Measurements from ENCODE around the gene PPP1R9B.

PPP1R9B gene

GRCh38 chr17:50117202-50118051, 33.0 kb downstream of the PPP1R9B start:
- TF ChIP-seq Cebpa-rat (IDR thresholded peaks at IDR 0.05) = no peak
- H3K4me1 ChIP-seq = peaks cover 11% of the 10 kb centered on the region
- H3K36me3 ChIP-seq = no peaks in the 10 kb centered on the region
- H3K4me3 ChIP-seq = peak overlapping the region; percentile 54
- peak overlapping the region; percentile 67 for H3K9ac ChIP-seq
- H3K4me2 ChIP-seq = peak overlapping the region; percentile 89
- H3K27me3 ChIP-seq = peaks cover 35% of the 10 kb centered on the region
- no peaks in the 10 kb centered on the region for H3K9me3 ChIP-seq
- no peak overlapping the region for H3K27ac ChIP-seq
- no peaks in the 10 kb centered on the region for H4K20me1 ChIP-seq

GRCh38 chr17:50115756-50116155, 34.7 kb downstream of the PPP1R9B start:
- Histone ChIP-seq H3K9ac (no peak overlapping the region), H3K9me3 (no peaks in the 10 kb centered on the region), H3K27ac (no peak overlapping the region), H3K4me3 (no peak overlapping the region), H3K27me3 (peaks cover 35% of the 10 kb centered on the region), H4K20me1 (no peaks in the 10 kb centered on the region), H3K4me2 (no peak overlapping the region), H3K36me3 (peaks cover 7% of the 10 kb centered on the region; the same call in 1 of the 2 replicates), H3K4me1 (peaks cover 11% of the 10 kb centered on the region)
- TF ChIP-seq Cebpa-rat (IDR thresholded peaks at IDR 0.05) = no peak

- Histone ChIP-seq H3K4me1 (peaks cover 11% of the 10 kb centered on the region), H3K4me2 (no peak overlapping the region), H3K27me3 (peaks cover 35% of the 10 kb centered on the region), H3K9ac (no peak overlapping the region), H3K36me3 (peaks cover 16% of the 10 kb centered on the region; the same call in 1 of the 2 replicates), H3K4me3 (no peak overlapping the region), H3K27ac (no peak overlapping the region), H3K9me3 (no peaks in the 10 kb centered on the region), H4K20me1 (no peaks in the 10 kb centered on the region)
- TF ChIP-seq Cebpa-rat (IDR thresholded peaks at IDR 0.05) = no peak
Observed at GRCh38 chr17:50114849-50115357, 35.6 kb downstream of the PPP1R9B start.

- Histone ChIP-seq H3K9me3 (no peaks in the 10 kb centered on the region), H3K4me3 (no peak overlapping the region), H3K4me2 (no peak overlapping the region), H3K27me3 (peaks cover 33% of the 10 kb centered on the region), H3K27ac (no peak overlapping the region), H4K20me1 (no peaks in the 10 kb centered on the region), H3K9ac (no peak overlapping the region), H3K36me3 (peaks cover 19% of the 10 kb centered on the region), H3K4me1 (peaks cover 11% of the 10 kb centered on the region)
- no peak for TF ChIP-seq Cebpa-rat (IDR thresholded peaks at IDR 0.05)
Observed at GRCh38 chr17:50114401-50114800, 36.1 kb downstream of the PPP1R9B start.

GRCh38 chr17:50113624-50114320, 36.7 kb downstream of the PPP1R9B start:
- Histone ChIP-seq H4K20me1 (no peaks in the 10 kb centered on the region), H3K27me3 (peaks cover 27% of the 10 kb centered on the region), H3K9me3 (no peaks in the 10 kb centered on the region), H3K9ac (no peak overlapping the region), H3K4me2 (no peak overlapping the region), H3K4me1 (peaks cover 11% of the 10 kb centered on the region), H3K4me3 (no peak overlapping the region), H3K27ac (no peak overlapping the region), H3K36me3 (peaks cover 26% of the 10 kb centered on the region)
- TF ChIP-seq Cebpa-rat (IDR thresholded peaks at IDR 0.05) = no peak

GRCh38 chr17:50112694-50113093, 37.8 kb downstream of the PPP1R9B start:
- Histone ChIP-seq H3K27ac (no peak overlapping the region), H3K4me3 (no peak overlapping the region), H3K9me3 (no peaks in the 10 kb centered on the region), H3K27me3 (peaks cover 17% of the 10 kb centered on the region), H3K9ac (no peak overlapping the region), H4K20me1 (no peaks in the 10 kb centered on the region), H3K36me3 (peaks cover 34% of the 10 kb centered on the region), H3K4me2 (no peak overlapping the region), H3K4me1 (peaks cover 10% of the 10 kb centered on the region)
- TF ChIP-seq Cebpa-rat (IDR thresholded peaks at IDR 0.05) = no peak

- Histone ChIP-seq H3K27me3 (peaks cover 9% of the 10 kb centered on the region), H3K9me3 (no peaks in the 10 kb centered on the region), H3K27ac (no peak overlapping the region), H4K20me1 (no peaks in the 10 kb centered on the region), H3K36me3 (peaks cover 40% of the 10 kb centered on the region), H3K9ac (no peak overlapping the region), H3K4me2 (no peak overlapping the region), H3K4me3 (no peak overlapping the region), H3K4me1 (peaks cover 3% of the 10 kb centered on the region)
- TF ChIP-seq Cebpa-rat (IDR thresholded peaks at IDR 0.05) = no peak
Observed at GRCh38 chr17:50111673-50112655, 38.5 kb downstream of the PPP1R9B start.

GRCh38 chr17:50110591-50111349, 39.7 kb downstream of the PPP1R9B start:
- H3K36me3 ChIP-seq = peaks cover 46% of the 10 kb centered on the region
- no peak overlapping the region for H3K4me2 ChIP-seq
- H3K27ac ChIP-seq = no peak overlapping the region
- no peak overlapping the region for H3K4me3 ChIP-seq
- H3K27me3 ChIP-seq = peaks cover under 1% of the 10 kb centered on the region; the same call in 1 of the 2 replicates
- TF ChIP-seq Cebpa-rat (IDR thresholded peaks at IDR 0.05) = no peak
- H3K4me1 ChIP-seq = no peaks in the 10 kb centered on the region
- H3K9me3 ChIP-seq = no peaks in the 10 kb centered on the region
- no peaks in the 10 kb centered on the region for H4K20me1 ChIP-seq
- H3K9ac ChIP-seq = no peak overlapping the region
